ENCODE data around the gene WDR27. TPM values are rescaled to one million over a fixed set of nuclear protein-coding genes. Genes with fewer than 3 reads are reported as not detected.

WDR27 gene
- total RNA-seq, 1 experiment from 2014 or later, result 77.9 TPM

- H3K36me3 Mint-ChIP-seq (ENCODE audit: insufficient read depth, unreplicated experiment), result peaks cover 5% of the 10 kb centered on the region
- intact Hi-C loops (cut with micrococcal nuclease; ENCODE audit: unreplicated experiment), result no loop called here
- DNase-seq, result no peak
- no peaks in the 10 kb centered on the region for H3K27me3 Mint-ChIP-seq (ENCODE audit: unreplicated experiment)
- BruUV-seq (replicated peaks), result no TSS peak
- H3K27ac Mint-ChIP-seq (ENCODE audit: unreplicated experiment), result no peak overlapping the region
- H3K4me3 Mint-ChIP-seq (ENCODE audit: low read depth, unreplicated experiment), result no peak overlapping the region
- CTCF ChIA-PET, result no interaction called here
- no peak for TF ChIP-seq CTCF (IDR thresholded peaks at IDR 0.05; ENCODE audit: unreplicated experiment)
- no peaks in the 10 kb centered on the region for H3K9me3 Mint-ChIP-seq (ENCODE audit: low read depth, unreplicated experiment)
- H3K4me1 Mint-ChIP-seq (ENCODE audit: low read depth, unreplicated experiment), result no peaks in the 10 kb centered on the region
Measured at GRCh38 chr6:169641461-169642085, 60.3 kb downstream of the WDR27 start.

DNA sequence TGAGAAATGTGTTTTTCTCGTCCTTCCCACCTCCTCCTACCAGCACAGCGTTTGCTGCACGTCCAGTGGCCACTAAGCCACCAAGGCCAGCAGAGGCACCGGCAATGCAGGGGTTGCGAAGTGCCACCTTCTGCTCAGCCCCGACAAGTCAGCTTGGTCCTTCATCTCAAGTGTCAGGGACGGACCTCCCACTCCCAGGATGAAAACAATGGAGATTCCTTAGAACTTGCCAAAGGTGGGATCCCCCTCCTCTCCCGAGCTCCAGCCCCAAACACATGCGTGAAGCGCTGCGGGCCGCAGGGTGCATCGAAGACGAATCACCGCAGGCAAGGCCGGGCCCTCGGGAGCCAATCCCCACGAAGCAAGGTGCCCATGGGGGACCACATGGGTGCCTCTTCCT lies 60.8 kb downstream of the WDR27 start:
- DNase-seq, result no peak
- Mint-ChIP-seq H3K36me3 (ENCODE audit: insufficient read depth, unreplicated experiment) (peaks cover 5% of the 10 kb centered on the region), H3K27ac (ENCODE audit: unreplicated experiment) (no peak overlapping the region), H3K4me3 (ENCODE audit: low read depth, unreplicated experiment) (no peak overlapping the region), H3K9me3 (ENCODE audit: low read depth, unreplicated experiment) (no peaks in the 10 kb centered on the region), H3K4me1 (ENCODE audit: low read depth, unreplicated experiment) (no peaks in the 10 kb centered on the region), H3K27me3 (ENCODE audit: unreplicated experiment) (no peaks in the 10 kb centered on the region)
- no peak for TF ChIP-seq CTCF (IDR thresholded peaks at IDR 0.05; ENCODE audit: unreplicated experiment)
- intact Hi-C loops (cut with micrococcal nuclease; ENCODE audit: unreplicated experiment), result no loop called here
- BruUV-seq (replicated peaks), result no TSS peak
- CTCF ChIA-PET, result no interaction called here

GRCh38 chr6:169640351-169640852 lies 61.4 kb downstream of the WDR27 start:
- no peak for DNase-seq
- TF ChIP-seq CTCF (IDR thresholded peaks at IDR 0.05; ENCODE audit: unreplicated experiment), result no peak
- Mint-ChIP-seq H3K4me1 (ENCODE audit: low read depth, unreplicated experiment) (no peaks in the 10 kb centered on the region), H3K9me3 (ENCODE audit: low read depth, unreplicated experiment) (no peaks in the 10 kb centered on the region), H3K27ac (ENCODE audit: unreplicated experiment) (no peak overlapping the region), H3K27me3 (ENCODE audit: unreplicated experiment) (no peaks in the 10 kb centered on the region), H3K4me3 (ENCODE audit: low read depth, unreplicated experiment) (no peak overlapping the region), H3K36me3 (ENCODE audit: insufficient read depth, unreplicated experiment) (peaks cover 5% of the 10 kb centered on the region)
- intact Hi-C loops (cut with micrococcal nuclease; ENCODE audit: unreplicated experiment), result no loop called here
- CTCF ChIA-PET, result interaction anchor here (0.5 kb wide), 1 partner anchor 88 kb away, joined by 3 read pairs; no protein-coding TSS in a partner anchor
- BruUV-seq (replicated peaks), result no TSS peak

DNA sequence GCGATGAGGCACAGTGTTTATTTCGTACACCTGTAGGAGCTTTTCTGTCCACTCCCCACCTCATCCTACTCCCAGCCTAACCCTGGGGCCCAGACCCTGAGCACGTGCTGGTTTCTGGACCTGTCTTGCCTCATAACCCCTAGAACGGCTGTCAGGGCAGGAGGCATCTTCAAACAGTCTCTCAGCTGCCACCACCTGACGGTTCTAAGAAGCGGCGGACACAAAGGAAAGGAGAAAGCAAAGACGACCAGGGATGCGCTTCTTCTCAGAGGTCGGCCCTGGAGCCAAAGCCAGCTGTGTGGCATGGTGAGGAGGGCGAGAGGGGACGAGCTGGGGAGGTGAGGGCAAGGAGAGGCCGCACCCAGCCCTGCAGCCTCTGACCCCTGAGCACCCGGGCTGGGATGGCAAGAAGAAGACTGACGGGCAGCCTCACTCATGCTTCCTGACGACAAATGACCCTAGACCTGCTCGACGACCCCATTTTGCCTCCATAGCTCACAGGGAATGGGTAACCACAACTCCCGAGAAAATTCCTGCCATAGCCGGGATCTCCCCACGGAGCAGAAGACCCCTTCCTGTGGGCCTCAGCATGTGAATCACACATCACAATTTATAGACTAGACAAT lies 62.1 kb downstream of the WDR27 start:
- CTCF ChIA-PET, result no interaction called here

More for the DNA sequence above, 62.1 kb downstream of the WDR27 start:
- H3K27ac Mint-ChIP-seq (ENCODE audit: unreplicated experiment), result no peak overlapping the region
- H3K9me3 Mint-ChIP-seq (ENCODE audit: low read depth, unreplicated experiment), result no peaks in the 10 kb centered on the region
- intact Hi-C loops (cut with micrococcal nuclease; ENCODE audit: unreplicated experiment), result no loop called here
- H3K36me3 Mint-ChIP-seq (ENCODE audit: insufficient read depth, unreplicated experiment), result peaks cover 5% of the 10 kb centered on the region
- TF ChIP-seq CTCF (IDR thresholded peaks at IDR 0.05; ENCODE audit: unreplicated experiment), result no peak
- no peak for DNase-seq
- H3K27me3 Mint-ChIP-seq (ENCODE audit: unreplicated experiment), result no peaks in the 10 kb centered on the region
- H3K4me3 Mint-ChIP-seq (ENCODE audit: low read depth, unreplicated experiment), result no peak overlapping the region
- H3K4me1 Mint-ChIP-seq (ENCODE audit: low read depth, unreplicated experiment), result no peaks in the 10 kb centered on the region
- no TSS peak for BruUV-seq (replicated peaks)

Measured in Calu3 (cell line).